Naive thymus-derived CD4-positive, alpha-beta T cell (primary cell): ENCODE measurements around the gene STX18. TPM values are rescaled to one million over a fixed set of nuclear protein-coding genes. Genes with fewer than 3 reads are reported as not detected.

ENCODE experiments used
- ATAC-seq: fragments of 150-1000 bp; cut with Tn5 transposase; 2 replicates; pipeline ENCODE4 v1.10.0; 2021; ENCODE audit warnings: mild to moderate bottlenecking, moderate library complexity
- CTCF ChIA-PET: fragments of 350-600 bp; sonication (Branson Sonifier 250); formaldehyde crosslinking; loops from one replicate; lab custom pipeline; 2021; ENCODE audit warnings: antibody characterized with exemption; lab: Charles Lee
- POLR2A ChIA-PET: fragments of 350-600 bp; sonication (Branson Sonifier 250); formaldehyde crosslinking; loops from one replicate; lab custom pipeline; 2021; ENCODE audit warnings: antibody characterized with exemption, inconsistent platforms; lab: Charles Lee
- DNase-seq, 9 donors: peaks; one replicate each; pipeline versions ENCODE4 v3.0.0 to v3.0.0-alpha.2; 2020 to 2022; ENCODE audit warnings: mixed read lengths in 1 of 9
- H3K27ac ChIP-seq: one replicate; pipeline ENCODE4 v1.7.0; 2013; ENCODE audit warnings: mild to moderate bottlenecking, low read depth, low read length, moderate library complexity
- H3K27me3 ChIP-seq, 2 donors: one replicate each; pipeline ENCODE4 v1.7.0; 2013; ENCODE audit warnings: low read length in 2 of 2, mild to moderate bottlenecking in 2 of 2, moderate library complexity in 2 of 2; ENCODE audit not compliant: control insufficient read depth in 2 of 2, insufficient read depth in 2 of 2
- H3K36me3 ChIP-seq, 3 experiments: 1 replicate in 2 of 3; 2 replicates in 1 of 3; pipeline ENCODE4 v1.7.0; 2013; ENCODE audit warnings: low read length in 3 of 3, mild to moderate bottlenecking in 3 of 3, moderate library complexity in 1 of 3; ENCODE audit not compliant: insufficient read depth in 3 of 3, control insufficient read depth in 2 of 3
- H3K4me1 ChIP-seq, 2 donors: one replicate each; pipeline ENCODE4 v1.7.0; 2013; ENCODE audit warnings: low read length in 2 of 2, mild to moderate bottlenecking in 2 of 2, moderate library complexity in 1 of 2; ENCODE audit not compliant: control insufficient read depth in 2 of 2, insufficient read depth in 2 of 2
- H3K4me3 ChIP-seq: 2 replicates; pipeline ENCODE4 v1.7.0; 2013; ENCODE audit warnings: mild to moderate bottlenecking, low read length
- H3K9me3 ChIP-seq, 3 experiments: 1 replicate in 2 of 3; 2 replicates in 1 of 3; pipeline ENCODE4 v1.7.0; 2013; ENCODE audit warnings: low read length in 3 of 3; ENCODE audit not compliant: control insufficient read depth in 2 of 3
- H3K27ac Mint-ChIP-seq, 9 donors: one replicate each; pipeline ENCODE4 v1.8.0; 2020 to 2022; ENCODE audit warnings: mixed read lengths in 9 of 9, mild to moderate bottlenecking in 8 of 9, moderate library complexity in 5 of 9, inconsistent platforms in 2 of 9
- H3K27me3 Mint-ChIP-seq, 5 donors: one replicate each; pipeline ENCODE4 v1.8.0; 2021 to 2022; ENCODE audit warnings: mixed read lengths in 5 of 5, mild to moderate bottlenecking in 1 of 5
- H3K36me3 Mint-ChIP-seq, 5 donors: one replicate each; pipeline ENCODE4 v1.8.0; 2020 to 2022; ENCODE audit warnings: mixed read lengths in 5 of 5, mild to moderate bottlenecking in 3 of 5, inconsistent platforms in 1 of 5
- H3K4me1 Mint-ChIP-seq, 7 donors: one replicate each; pipeline ENCODE4 v1.8.0; 2020 to 2022; ENCODE audit warnings: mixed read lengths in 7 of 7, mild to moderate bottlenecking in 3 of 7, inconsistent platforms in 1 of 7
- H3K4me3 Mint-ChIP-seq, 10 donors: one replicate each; pipeline ENCODE4 v1.8.0; 2020 to 2022; ENCODE audit warnings: mild to moderate bottlenecking in 10 of 10, mixed read lengths in 10 of 10, moderate library complexity in 6 of 10, inconsistent platforms in 2 of 10
- H3K9me3 Mint-ChIP-seq, 11 donors: one replicate each; pipeline ENCODE4 v1.8.0; 2020 to 2022; ENCODE audit warnings: mixed read lengths in 11 of 11, mild to moderate bottlenecking in 4 of 11, inconsistent platforms in 1 of 11, moderate library complexity in 1 of 11
- intact Hi-C, 2 donors: fragments of 100-400 bp; cut with micrococcal nuclease; formaldehyde crosslinking; loops; one replicate each; pipeline ENCODE4 v1.15.1; 2023
- polyA plus RNA-seq, 2 donors: library from polyadenylated mRNA; unstranded; fragments of 300-500 nt; fragmentation: Illumina TruSeq; gene quantifications; one replicate each; pipeline ENCODE4 v1.2.3, GENCODE V29; 2021
- total RNA-seq, 6 experiments: library from RNA in 5 of 6; stranded (reverse) in 5 of 6; gene quantifications; 1 replicate in 5 of 6; 2 replicates in 1 of 6; pipeline ENCODE4 v1.2.3 and lab custom pipeline; 2021 to 2026

The STX18 gene
- 10 to 100 TPM; 19.0 to 28.0 (median 22.7) TPM for total RNA-seq
- polyA plus RNA-seq = 10 to 100 TPM; 16.3 to 27.7 TPM
- total RNA-seq (lab: John Stamatoyannopoulos, UW) = 24.1 reads per million, percentile 55 among the genes with 10 or more reads in this experiment

DNA sequence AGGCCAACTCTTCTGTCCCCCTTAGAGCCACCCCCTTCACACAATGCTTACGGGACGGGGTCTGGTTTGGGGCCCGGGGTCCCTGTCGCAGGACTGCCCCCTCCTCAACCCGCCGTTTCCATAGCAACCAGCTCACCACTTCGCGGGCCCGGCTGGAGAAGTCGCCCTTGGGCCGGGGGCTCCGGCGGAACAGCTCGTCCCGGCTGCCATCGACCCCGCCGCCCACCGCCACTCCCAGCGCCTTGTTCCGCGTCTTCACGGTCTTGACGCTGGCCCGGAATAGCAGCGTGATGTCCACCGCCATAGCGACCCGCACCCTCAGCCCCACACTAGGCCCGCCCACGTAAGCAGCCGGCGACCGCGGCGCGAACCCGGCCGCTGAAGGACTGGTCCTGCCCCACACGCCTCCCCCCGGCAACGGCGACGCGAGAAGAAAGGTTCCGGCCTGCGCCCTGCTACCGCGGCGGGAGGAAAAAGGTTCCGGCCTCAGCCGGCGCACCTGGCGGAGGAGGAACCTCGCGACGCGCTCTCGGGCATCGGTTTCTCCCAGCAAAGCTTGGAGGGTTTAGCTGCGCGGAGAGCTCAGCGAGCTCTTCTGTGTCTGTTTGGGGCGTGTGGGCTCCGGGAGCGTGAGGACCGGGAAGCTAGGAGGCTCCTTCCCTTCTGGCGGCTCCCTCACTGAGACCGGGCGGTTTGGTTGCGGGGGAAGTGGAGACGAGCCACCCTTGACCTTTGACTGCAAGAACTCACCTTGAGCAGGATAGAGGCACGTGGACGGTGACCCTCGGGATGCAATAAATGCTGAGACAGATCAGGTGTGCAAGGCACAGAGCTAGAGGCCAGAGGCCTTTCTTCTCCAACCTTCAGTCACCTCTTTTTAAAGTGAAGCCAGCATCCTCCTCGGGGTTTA lies at the start of gene STX18:
Gene STX18, minus strand, starts transcription at position 388 of the 910 bp plus-strand sequence. Its CDS starts 84 bp downstream, at position 304.
- peak within 1 kb of the TSS; percentile 91 for H3K4me3 ChIP-seq

DNA sequence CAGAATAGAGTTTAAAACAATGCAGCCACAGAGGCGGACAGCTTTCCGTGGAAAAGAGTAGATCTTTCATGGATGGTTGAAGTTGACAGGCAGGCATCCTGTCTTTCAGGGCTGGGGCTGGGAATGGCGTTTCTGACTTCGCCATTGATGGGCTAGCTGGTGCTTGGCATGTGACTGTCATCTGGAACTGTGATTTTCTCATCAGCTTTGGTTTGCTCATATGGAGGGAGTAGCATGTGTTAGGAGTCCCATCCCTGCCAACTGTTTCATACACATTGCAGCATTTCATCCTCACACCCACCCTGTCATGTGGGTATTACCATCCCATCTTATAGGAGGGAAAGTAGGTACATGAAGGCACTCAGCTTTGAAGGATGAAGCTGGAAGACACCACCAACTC lies 49.2 kb upstream of the STX18 start:
- no peaks in the 10 kb centered on the region for H3K27me3 ChIP-seq
- POLR2A ChIA-PET = no interaction called here
- H3K36me3 ChIP-seq = no peaks in the 10 kb centered on the region
- intact Hi-C loops = no loop called here
- DNase-seq (no peak), ATAC-seq (no peak)
- no peak overlapping the region for H3K4me3 ChIP-seq
- peaks cover 0 to 9% (median 0%) of the 10 kb centered on the region in 3 experiments for H3K9me3 ChIP-seq
- H3K4me3 Mint-ChIP-seq = no peak overlapping the region
- H3K4me1 Mint-ChIP-seq = no peaks in the 10 kb centered on the region
- H3K4me1 ChIP-seq = no peaks in the 10 kb centered on the region
- H3K27ac Mint-ChIP-seq = no peak overlapping the region
- CTCF ChIA-PET = no interaction called here
- H3K27ac ChIP-seq = no peak overlapping the region
- H3K27me3 Mint-ChIP-seq = no peaks in the 10 kb centered on the region
- peaks cover 0 to 46% (median 19%) of the 10 kb centered on the region in 11 donors for H3K9me3 Mint-ChIP-seq
- peaks cover 4 to 66% (median 56%) of the 10 kb centered on the region in 5 donors for H3K36me3 Mint-ChIP-seq

More for the DNA sequence above, at the start of gene STX18:
- CTCF ChIA-PET = no interaction called here
- H3K4me1 ChIP-seq = peaks cover 18 to 22% of the 10 kb centered on the region in 2 donors
- Mint-ChIP-seq H3K4me1 (peaks cover 34 to 76% (median 61%) of the 10 kb centered on the region in 7 donors), H3K27ac (peak within 1 kb of the TSS; percentile 88 to 97 (median 95)), H3K27me3 (no peaks in the 10 kb centered on the region), H3K9me3 (no peaks in the 10 kb centered on the region), H3K36me3 (peaks cover 5 to 17% (median 15%) of the 10 kb centered on the region in 5 donors), H3K4me3 (peak within 1 kb of the TSS; percentile 93 to 99 (median 98))
- ATAC-seq = peak; percentile 95
- DNase-seq = peak; percentile 76 to 94 (median 84)
- no peaks in the 10 kb centered on the region for H3K36me3 ChIP-seq
- intact Hi-C loops = loop anchor here (1.0 to 5.0 kb wide), 10 partner anchors 17 to 585 kb away; partner anchors contain the start of genes LYAR (in 2 of the 2), TMEM128 (in 2 of the 2), ZBTB49 (in 2 of the 2) and NSG1 (in 1 of the 2)
- H3K27me3 ChIP-seq = no peaks in the 10 kb centered on the region
- H3K9me3 ChIP-seq = no peaks in the 10 kb centered on the region
- peak within 1 kb of the TSS; percentile 77 for H3K27ac ChIP-seq
- POLR2A ChIA-PET = interaction anchor here (2.7 kb wide), 1 partner anchor 294 kb away, joined by 15 read pairs; the partner anchor contains the start of gene TMEM128

DNA sequence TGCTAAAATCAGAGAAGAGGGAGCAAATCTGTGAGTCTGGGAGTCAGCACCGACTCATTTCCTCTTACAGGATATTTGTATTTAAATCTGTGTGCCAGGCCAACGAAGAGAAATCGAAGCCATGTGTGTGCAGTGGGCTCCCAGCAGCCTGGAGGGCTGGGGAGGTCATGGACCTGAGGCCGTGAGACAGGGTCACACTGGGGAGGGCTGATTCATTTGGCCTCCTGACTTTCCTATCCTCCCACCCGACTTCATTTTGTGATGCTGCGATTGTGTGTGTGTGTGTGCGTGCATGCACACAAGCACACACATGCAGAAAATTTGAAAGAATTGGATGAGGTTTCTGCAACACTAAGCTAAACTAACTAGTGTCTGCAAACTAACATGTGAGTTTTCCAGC lies 48.7 kb upstream of the STX18 start:
- Histone ChIP-seq H3K27ac (no peak overlapping the region), H3K4me1 (no peaks in the 10 kb centered on the region), H3K36me3 (no peaks in the 10 kb centered on the region), H3K27me3 (no peaks in the 10 kb centered on the region), H3K4me3 (no peak overlapping the region), H3K9me3 (peaks cover 0 to 9% (median 0%) of the 10 kb centered on the region in 3 experiments)
- Mint-ChIP-seq H3K27ac (no peak overlapping the region), H3K27me3 (no peaks in the 10 kb centered on the region), H3K4me3 (no peak overlapping the region), H3K9me3 (peaks cover 0 to 41% (median 17%) of the 10 kb centered on the region in 11 donors), H3K36me3 (peaks cover 3 to 67% (median 55%) of the 10 kb centered on the region in 5 donors), H3K4me1 (no peaks in the 10 kb centered on the region)
- DNase-seq = no peak
- no peak for ATAC-seq
- intact Hi-C loops = no loop called here
- ChIA-PET POLR2A (no interaction called here), CTCF (no interaction called here)

GRCh38 chr4:4585012-4585670 lies 43.3 kb upstream of the STX18 start:
- no peak for DNase-seq
- Mint-ChIP-seq H3K27me3 (no peaks in the 10 kb centered on the region), H3K9me3 (peaks cover 2 to 17% (median 4%) of the 10 kb centered on the region in 11 donors), H3K4me1 (no peaks in the 10 kb centered on the region), H3K27ac (no peak overlapping the region), H3K36me3 (peaks cover 0 to 40% (median 32%) of the 10 kb centered on the region in 5 donors), H3K4me3 (no peak overlapping the region)
- Histone ChIP-seq H3K4me3 (no peak overlapping the region), H3K36me3 (no peaks in the 10 kb centered on the region), H3K27ac (no peak overlapping the region), H3K27me3 (no peaks in the 10 kb centered on the region), H3K9me3 (no peaks in the 10 kb centered on the region), H3K4me1 (no peaks in the 10 kb centered on the region)
- ChIA-PET CTCF (no interaction called here), POLR2A (interaction anchor here (1.3 kb wide), 1 partner anchor 9 kb away, joined by 3 read pairs; no protein-coding TSS in a partner anchor)
- intact Hi-C loops = no loop called here
- no peak for ATAC-seq

DNA sequence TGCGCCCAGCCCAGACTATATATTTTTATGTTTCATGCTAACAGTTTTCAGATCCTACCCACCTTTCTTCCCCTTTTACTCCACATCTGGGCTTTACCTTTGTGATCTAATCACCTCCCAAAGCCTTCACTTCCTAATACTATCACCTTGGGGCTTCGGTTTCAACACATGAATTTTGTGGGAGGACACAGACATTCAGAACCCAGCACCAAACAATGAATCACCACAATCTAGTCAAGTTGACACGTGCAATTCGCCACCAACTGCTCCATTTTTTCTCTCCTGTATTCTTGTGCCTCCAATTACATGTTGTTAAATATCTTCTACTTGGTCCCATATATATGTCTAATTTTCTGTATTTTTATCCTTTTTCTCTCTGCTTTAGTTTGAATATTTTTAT lies 41.8 kb upstream of the STX18 start:
- no peaks in the 10 kb centered on the region for H3K27me3 ChIP-seq
- no peaks in the 10 kb centered on the region for H3K4me1 ChIP-seq
- no peak overlapping the region for H3K4me3 Mint-ChIP-seq
- no peaks in the 10 kb centered on the region for H3K36me3 ChIP-seq
- ChIA-PET CTCF (no interaction called here), POLR2A (no interaction called here)
- ATAC-seq (no peak), DNase-seq (no peak)
- H3K27ac Mint-ChIP-seq = no peak overlapping the region
- intact Hi-C loops = no loop called here
- peaks cover 2 to 17% (median 4%) of the 10 kb centered on the region in 11 donors for H3K9me3 Mint-ChIP-seq
- no peaks in the 10 kb centered on the region for H3K4me1 Mint-ChIP-seq
- H3K27me3 Mint-ChIP-seq = no peaks in the 10 kb centered on the region
- no peaks in the 10 kb centered on the region for H3K9me3 ChIP-seq
- H3K4me3 ChIP-seq = no peak overlapping the region
- peaks cover 0 to 43% (median 34%) of the 10 kb centered on the region in 5 donors for H3K36me3 Mint-ChIP-seq
- no peak overlapping the region for H3K27ac ChIP-seq

DNA sequence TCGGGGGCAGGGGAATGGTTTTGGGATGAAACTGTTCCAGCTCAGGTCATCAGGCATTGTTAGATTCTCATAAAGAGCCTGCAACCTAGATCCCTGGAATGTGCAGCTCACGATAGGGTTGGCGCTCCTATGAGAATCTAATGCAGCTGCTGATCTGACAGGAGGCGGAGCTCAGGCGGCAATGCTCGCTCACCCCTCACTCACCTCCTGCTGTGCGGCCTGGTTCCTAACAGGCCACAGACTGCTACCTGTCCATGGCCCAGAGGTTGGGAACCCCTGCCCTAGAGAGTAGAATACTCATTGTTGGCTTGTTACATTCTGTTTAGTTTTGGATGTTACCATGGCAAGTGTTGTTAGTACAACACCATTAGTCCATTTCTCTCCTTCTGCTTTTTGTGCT lies 40.8 kb upstream of the STX18 start:
- H3K4me1 ChIP-seq = no peaks in the 10 kb centered on the region
- no peak overlapping the region for H3K27ac ChIP-seq
- H3K27ac Mint-ChIP-seq = no peak overlapping the region
- no peaks in the 10 kb centered on the region for H3K9me3 ChIP-seq
- ATAC-seq (no peak), DNase-seq (no peak)
- no peaks in the 10 kb centered on the region for H3K27me3 ChIP-seq
- no peaks in the 10 kb centered on the region for H3K36me3 ChIP-seq
- ChIA-PET POLR2A (no interaction called here), CTCF (no interaction called here)
- no peak overlapping the region for H3K4me3 Mint-ChIP-seq
- H3K9me3 Mint-ChIP-seq = peaks cover under 1 to 17% (median 4%) of the 10 kb centered on the region in 11 donors
- no peaks in the 10 kb centered on the region for H3K27me3 Mint-ChIP-seq
- H3K4me1 Mint-ChIP-seq = no peaks in the 10 kb centered on the region
- intact Hi-C loops = no loop called here
- H3K4me3 ChIP-seq = no peak overlapping the region
- H3K36me3 Mint-ChIP-seq = peaks cover 0 to 43% (median 34%) of the 10 kb centered on the region in 5 donors
